IPS-18a (cell line): ENCODE results near the gene SNX9.

ENCODE experiments used
- H3K27ac ChIP-seq: one replicate; pipeline ENCODE4 v1.5.1; 2013; ENCODE audit warnings: low read length
- H3K27me3 ChIP-seq: one replicate; pipeline ENCODE4 v1.6.1; 2013; ENCODE audit warnings: mild to moderate bottlenecking, low read length; ENCODE audit not compliant: control insufficient read depth, insufficient read depth
- H3K36me3 ChIP-seq: one replicate; pipeline ENCODE4 v1.6.1; 2013; ENCODE audit warnings: low read depth, low read length; ENCODE audit not compliant: control insufficient read depth
- H3K4me1 ChIP-seq: one replicate; pipeline ENCODE4 v1.6.1; 2013; ENCODE audit warnings: low read depth, low read length; ENCODE audit not compliant: control insufficient read depth
- H3K4me3 ChIP-seq: one replicate; pipeline ENCODE4 v1.5.1; 2013; ENCODE audit warnings: low read length
- H3K9ac ChIP-seq: one replicate; pipeline ENCODE4 v1.6.1; 2013; ENCODE audit warnings: mild to moderate bottlenecking, low read length, moderate library complexity
- H3K9me3 ChIP-seq: one replicate; pipeline ENCODE4 v1.6.1; 2013; ENCODE audit warnings: low read depth, low read length; ENCODE audit not compliant: control insufficient read depth

The SNX9 gene

DNA sequence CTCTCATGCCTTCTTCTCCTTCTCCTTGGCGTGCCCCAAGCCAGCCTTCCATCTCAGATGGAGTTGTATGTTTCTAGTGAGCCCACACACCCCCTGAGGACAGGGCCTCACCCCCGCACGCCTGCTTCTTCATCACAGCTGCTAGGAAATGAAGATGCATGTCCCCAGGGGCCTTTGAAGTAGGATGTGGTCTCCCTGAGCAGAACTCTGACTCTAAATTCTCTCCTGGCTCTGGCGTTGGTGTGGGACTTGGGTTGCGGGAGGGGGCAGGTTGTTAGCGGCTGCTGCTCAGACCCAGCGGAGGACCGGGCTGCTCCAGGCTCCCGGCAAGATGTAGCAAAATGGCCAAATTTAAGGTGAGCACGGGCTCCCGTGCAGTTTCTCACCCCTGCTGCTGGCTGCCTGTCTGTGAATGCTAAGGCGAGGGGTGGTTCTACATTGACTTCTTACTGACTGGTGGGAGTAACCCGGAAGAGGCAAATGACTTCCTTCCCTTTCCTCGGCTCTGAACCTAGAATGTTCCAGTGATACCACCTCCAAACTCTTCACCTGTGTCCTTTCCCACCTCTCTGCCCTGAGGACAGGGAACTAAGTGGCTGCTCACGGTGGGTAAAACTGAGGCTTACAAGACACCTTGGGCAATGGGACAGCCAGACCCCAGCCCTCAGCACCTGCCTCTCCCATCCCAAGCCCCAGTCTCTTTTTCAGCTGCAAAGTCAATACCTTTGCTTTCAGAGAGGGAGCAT is 167.4 kb downstream of the SNX9 start:
- no peak overlapping the region for H3K27ac ChIP-seq
- peaks cover 20% of the 10 kb centered on the region for H3K4me1 ChIP-seq
- no peak overlapping the region for H3K9ac ChIP-seq
- no peaks in the 10 kb centered on the region for H3K9me3 ChIP-seq
- no peaks in the 10 kb centered on the region for H3K27me3 ChIP-seq
- no peak overlapping the region for H3K4me3 ChIP-seq
- H3K36me3 ChIP-seq = no peaks in the 10 kb centered on the region

DNA sequence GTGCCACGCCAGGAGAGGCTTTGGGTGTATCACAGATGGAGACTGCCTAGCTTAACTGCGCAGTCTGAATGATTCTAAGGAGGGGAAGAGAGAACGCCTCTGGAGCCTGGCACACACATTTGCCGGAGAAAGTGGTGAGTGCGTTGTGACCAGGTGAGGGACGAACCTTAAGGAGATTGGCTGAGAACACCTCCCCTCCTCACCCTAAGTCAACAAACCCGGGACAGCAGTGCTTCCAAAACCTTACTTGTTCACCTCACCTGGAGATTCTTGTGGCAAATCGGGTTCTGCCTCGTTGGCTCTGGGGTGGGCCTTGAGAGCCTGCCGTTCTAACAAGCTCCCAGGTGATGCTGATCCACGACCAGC is 168.0 kb downstream of the SNX9 start:
- H3K4me3 ChIP-seq = no peak overlapping the region
- H3K9ac ChIP-seq = no peak overlapping the region
- H3K4me1 ChIP-seq = peaks cover 17% of the 10 kb centered on the region
- no peak overlapping the region for H3K27ac ChIP-seq
- no peaks in the 10 kb centered on the region for H3K27me3 ChIP-seq
- H3K9me3 ChIP-seq = no peaks in the 10 kb centered on the region
- no peaks in the 10 kb centered on the region for H3K36me3 ChIP-seq

DNA sequence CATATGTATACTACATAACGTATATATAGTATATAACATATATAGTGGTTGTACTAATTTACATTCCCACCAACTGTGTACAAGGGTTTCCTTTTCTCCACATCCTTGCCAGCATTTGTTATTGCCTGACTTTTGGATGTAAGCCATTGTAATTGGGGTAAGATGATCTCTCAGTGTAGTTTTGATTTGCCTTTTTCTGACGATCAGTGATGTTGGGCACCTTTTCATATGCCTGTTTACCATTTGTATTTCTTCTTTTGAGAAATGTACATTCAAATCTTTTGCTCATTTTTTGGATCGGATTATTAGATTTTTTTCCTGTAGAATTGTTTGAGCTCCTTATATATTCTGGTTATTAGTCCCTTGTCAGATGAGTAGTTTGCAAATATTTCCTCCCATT is 170.0 kb downstream of the SNX9 start:
- no peak overlapping the region for H3K4me3 ChIP-seq
- H3K36me3 ChIP-seq = no peaks in the 10 kb centered on the region
- H3K9me3 ChIP-seq = no peaks in the 10 kb centered on the region
- no peak overlapping the region for H3K27ac ChIP-seq
- H3K9ac ChIP-seq = no peak overlapping the region
- peaks cover 27% of the 10 kb centered on the region for H3K4me1 ChIP-seq
- no peaks in the 10 kb centered on the region for H3K27me3 ChIP-seq

DNA sequence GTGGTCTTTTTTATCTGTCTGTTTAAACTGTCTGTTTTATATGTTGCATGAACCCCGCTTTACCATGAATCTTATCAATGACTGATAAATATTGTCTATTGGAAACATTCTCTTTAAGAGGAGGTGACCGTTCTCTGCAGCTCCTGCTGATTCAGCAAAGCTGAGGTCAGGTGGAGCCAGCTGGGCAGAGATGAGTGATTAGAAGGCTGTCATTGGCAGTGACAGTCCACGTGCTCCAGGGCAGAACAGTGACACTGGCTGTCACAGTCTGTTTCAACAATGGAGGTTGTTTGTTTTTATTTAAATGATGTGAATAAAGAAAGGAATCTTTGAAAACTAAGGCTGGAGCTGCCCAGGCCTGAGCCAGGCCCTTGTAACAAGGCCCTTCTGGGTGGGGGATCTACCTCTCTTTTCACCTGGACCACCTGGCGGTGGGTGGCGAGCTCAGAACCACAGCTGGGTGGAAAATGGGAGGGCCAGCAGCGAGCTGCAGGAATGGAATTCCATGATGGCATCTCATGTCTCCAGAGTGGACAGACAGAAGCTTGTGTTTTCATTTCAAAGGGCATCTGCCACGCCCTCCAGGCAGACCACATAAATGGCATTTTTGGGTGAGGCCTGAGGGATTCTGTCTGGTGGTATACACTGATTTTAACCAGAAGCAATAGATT is 171.2 kb downstream of the SNX9 start:
- Histone ChIP-seq H3K4me3 (no peak overlapping the region), H3K9ac (no peak overlapping the region), H3K36me3 (no peaks in the 10 kb centered on the region), H3K4me1 (peaks cover 23% of the 10 kb centered on the region), H3K9me3 (no peaks in the 10 kb centered on the region), H3K27ac (no peak overlapping the region), H3K27me3 (no peaks in the 10 kb centered on the region)
